PFSK-1 (cell line): Measurements from ENCODE around the gene SSR2.

ENCODE experiments used
- FOXP2 ChIP-seq: optimal IDR thresholded peaks from 2 replicates; pipeline ENCODE3; 2011; ENCODE audit warnings: borderline replicate concordance, control low read depth, inconsistent platforms; ENCODE audit not compliant: insufficient read depth; ENCODE audit errors: extremely low read length, extremely low read depth
- POLR2AphosphoS5 ChIP-seq: IDR thresholded peaks from 2 replicates; pipeline ENCODE4 v1.6.1; 2012; ENCODE audit warnings: low read depth, mild to moderate bottlenecking, control low read depth, low read length, moderate library complexity
- REST ChIP-seq, 2 experiments: IDR thresholded peaks; 2 replicates each; pipeline versions ENCODE4 v1.6.1 to v1.8.0; 2011 to 2012; ENCODE audit warnings: low read depth in 2 of 2, low read length in 2 of 2, control low read depth in 1 of 2, inconsistent platforms in 1 of 2, mild to moderate bottlenecking in 1 of 2, moderate library complexity in 1 of 2; ENCODE audit not compliant: insufficient read depth in 1 of 2
- SIN3A ChIP-seq: IDR thresholded peaks from 2 replicates; pipeline ENCODE4 v1.6.1; 2012; ENCODE audit warnings: mild to moderate bottlenecking, low read length, moderate library complexity, borderline replicate concordance; ENCODE audit not compliant: insufficient read depth
- TAF1 ChIP-seq: IDR thresholded peaks from 2 replicates; pipeline ENCODE4 v1.6.1; 2012; ENCODE audit warnings: low read length, control low read depth, borderline replicate concordance; ENCODE audit not compliant: insufficient read depth

SSR2 gene

GRCh38 chr1:156009404-156009803 lies 11.3 kb downstream of the SSR2 start:
- no peak for TF ChIP-seq TAF1
- TF ChIP-seq SIN3A = no peak
- TF ChIP-seq REST (IDR thresholded peaks at IDR 0.05; ENCODE audit: insufficient read depth in 1 of 2, low read depth in 2 of 2, low read length in 2 of 2) = no peak
- no peak for TF ChIP-seq FOXP2
- no peak for TF ChIP-seq POLR2AphosphoS5

- no peak for TF ChIP-seq POLR2AphosphoS5
- no peak for TF ChIP-seq TAF1
- no peak for TF ChIP-seq REST (IDR thresholded peaks at IDR 0.05; ENCODE audit: insufficient read depth in 1 of 2, low read depth in 2 of 2, low read length in 2 of 2)
- no peak for TF ChIP-seq FOXP2
- TF ChIP-seq SIN3A = no peak
Measured at GRCh38 chr1:156006666-156007376, 13.9 kb downstream of the SSR2 start.

- no peak for TF ChIP-seq SIN3A
- TF ChIP-seq POLR2AphosphoS5 = no peak
- TF ChIP-seq REST (IDR thresholded peaks at IDR 0.05; ENCODE audit: insufficient read depth in 1 of 2, low read depth in 2 of 2, low read length in 2 of 2) = no peak
- TF ChIP-seq TAF1 = no peak
- no peak for TF ChIP-seq FOXP2
Measured at GRCh38 chr1:156004843-156005584, 15.7 kb downstream of the SSR2 start.

- no peak for TF ChIP-seq SIN3A
- TF ChIP-seq POLR2AphosphoS5 = no peak
- no peak for TF ChIP-seq TAF1
- TF ChIP-seq FOXP2 = no peak
- TF ChIP-seq REST (IDR thresholded peaks at IDR 0.05; ENCODE audit: insufficient read depth in 1 of 2, low read depth in 2 of 2, low read length in 2 of 2) = no peak
Measured at GRCh38 chr1:156003923-156004188, 16.9 kb downstream of the SSR2 start.
